GM12873 (cell line): Measurements from ENCODE around the gene MAN2B1.

Source experiments
- TF ChIP-seq, protein P1 (sequence below): IDR thresholded peaks from 2 replicates; pipeline ENCODE4 v1.5.1; 2012; ENCODE audit warnings: low read depth, mild to moderate bottlenecking, moderate library complexity, low read length, control low read depth; ENCODE audit not compliant: insufficient read depth; ENCODE audit errors: missing control alignments

MAN2B1 gene

GRCh38 chr19:12664406-12665280, 1.9 kb downstream of the MAN2B1 start:
- TF ChIP-seq, protein P1, sequence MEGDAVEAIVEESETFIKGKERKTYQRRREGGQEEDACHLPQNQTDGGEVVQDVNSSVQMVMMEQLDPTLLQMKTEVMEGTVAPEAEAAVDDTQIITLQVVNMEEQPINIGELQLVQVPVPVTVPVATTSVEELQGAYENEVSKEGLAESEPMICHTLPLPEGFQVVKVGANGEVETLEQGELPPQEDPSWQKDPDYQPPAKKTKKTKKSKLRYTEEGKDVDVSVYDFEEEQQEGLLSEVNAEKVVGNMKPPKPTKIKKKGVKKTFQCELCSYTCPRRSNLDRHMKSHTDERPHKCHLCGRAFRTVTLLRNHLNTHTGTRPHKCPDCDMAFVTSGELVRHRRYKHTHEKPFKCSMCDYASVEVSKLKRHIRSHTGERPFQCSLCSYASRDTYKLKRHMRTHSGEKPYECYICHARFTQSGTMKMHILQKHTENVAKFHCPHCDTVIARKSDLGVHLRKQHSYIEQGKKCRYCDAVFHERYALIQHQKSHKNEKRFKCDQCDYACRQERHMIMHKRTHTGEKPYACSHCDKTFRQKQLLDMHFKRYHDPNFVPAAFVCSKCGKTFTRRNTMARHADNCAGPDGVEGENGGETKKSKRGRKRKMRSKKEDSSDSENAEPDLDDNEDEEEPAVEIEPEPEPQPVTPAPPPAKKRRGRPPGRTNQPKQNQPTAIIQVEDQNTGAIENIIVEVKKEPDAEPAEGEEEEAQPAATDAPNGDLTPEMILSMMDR = no peak

GRCh38 chr19:12660980-12661379, 5.6 kb downstream of the MAN2B1 start:
- TF ChIP-seq, protein P1 = no peak

GRCh38 chr19:12657966-12658365, 8.6 kb downstream of the MAN2B1 start:
- TF ChIP-seq, protein P1 = no peak

DNA sequence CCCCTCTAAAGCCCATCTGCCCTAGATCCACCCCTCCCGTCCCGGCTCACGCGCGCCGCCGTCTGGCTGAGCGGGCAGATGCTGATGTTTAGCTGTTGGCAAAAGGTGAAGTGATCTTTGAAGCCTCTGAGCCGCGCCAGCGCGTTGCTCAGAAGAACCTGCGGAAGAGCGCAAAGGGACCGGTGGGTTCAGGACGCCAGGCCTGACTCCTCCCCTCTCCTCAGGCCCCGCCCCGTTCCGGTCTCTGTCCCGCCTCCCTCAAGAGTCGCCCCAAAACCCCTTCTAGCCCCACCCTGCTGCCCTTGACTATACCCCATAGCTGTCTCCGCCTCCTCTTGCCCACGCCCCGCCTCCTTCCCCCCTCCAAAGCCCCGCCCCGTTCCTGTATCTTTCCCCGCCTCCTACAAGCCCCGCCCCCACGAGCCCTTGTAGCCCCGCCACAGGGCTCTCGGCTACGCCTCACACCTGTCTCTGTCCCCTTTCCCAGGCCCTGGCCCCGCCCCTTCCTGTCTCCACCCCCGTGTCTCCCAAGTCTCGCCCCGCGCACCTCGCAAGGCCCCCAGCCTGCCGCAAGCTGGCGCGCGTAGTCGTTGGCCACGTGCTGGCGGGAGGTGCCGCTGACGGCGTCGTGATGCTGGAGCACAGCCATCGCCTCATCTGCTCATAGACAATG, 9.5 kb downstream of the MAN2B1 start:
- TF ChIP-seq, protein P1 = no peak

GRCh38 chr19:12655546-12655945, 11.0 kb downstream of the MAN2B1 start:
- TF ChIP-seq, protein P1 = no peak

DNA sequence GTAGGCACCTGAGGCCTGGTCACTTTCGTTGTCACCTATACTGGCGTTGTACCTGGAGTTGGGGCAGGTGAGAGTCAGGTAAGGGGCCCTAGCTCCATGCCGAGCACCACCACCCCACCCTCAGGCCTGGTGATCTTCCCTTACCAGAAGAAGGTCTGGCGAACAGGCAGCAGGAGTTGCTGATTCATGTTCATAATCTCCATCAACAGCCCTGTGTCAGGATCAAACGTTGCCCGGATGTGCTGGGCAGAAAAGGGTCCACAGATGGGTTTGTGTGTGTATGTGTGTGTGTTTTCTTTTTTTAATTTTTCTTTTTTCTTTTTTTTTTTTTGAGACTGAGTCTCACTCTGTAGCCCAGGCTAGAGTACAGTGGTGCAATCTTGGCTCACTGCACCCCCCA, 14.3 kb downstream of the MAN2B1 start:
- TF ChIP-seq, protein P1 = no peak

GRCh38 chr19:12649941-12650340, 16.6 kb downstream of the MAN2B1 start:
- TF ChIP-seq, protein P1 = no peak
